ENCODE data around the gene CAMTA1. TPM values are rescaled to one million over a fixed set of nuclear protein-coding genes. Genes with fewer than 3 reads are reported as not detected.

CAMTA1 gene
- total RNA-seq, 1 experiment from 2014 or later, result 118 TPM

GRCh38 chr1:7560601-7561181 is 775.4 kb downstream of the CAMTA1 start:
- H3K9ac ChIP-seq (ENCODE audit: low read length), result peak overlapping the region; percentile 55
- peak overlapping the region; percentile 68 for H3K4me2 ChIP-seq (ENCODE audit: low read depth, low read length, poor library complexity, severe bottlenecking)
- no peaks in the 10 kb centered on the region for H3K36me3 ChIP-seq (ENCODE audit: insufficient read depth, low read length)
- H3K4me3 ChIP-seq (ENCODE audit: low read length), result peak overlapping the region; percentile 49
- H3K4me1 ChIP-seq (ENCODE audit: low read length), result peaks cover 65% of the 10 kb centered on the region
- DNase-seq, result no peak
- no peaks in the 10 kb centered on the region for H3K79me2 ChIP-seq (ENCODE audit: low read length)
- H3K27ac ChIP-seq (ENCODE audit: low read length), result peak overlapping the region; percentile 77
- H3K9me2 ChIP-seq (replicated peaks; ENCODE audit: insufficient read depth, low read length), result no peaks in the 10 kb centered on the region
- H4K20me1 ChIP-seq (ENCODE audit: insufficient read depth, low read depth, low read length), result no peaks in the 10 kb centered on the region; the same call in 1 of the 2 replicates
- H3K9me3 ChIP-seq (ENCODE audit: low read length), result no peaks in the 10 kb centered on the region
- 0 out of 2 replicates have a peak overlapping the region, but pooled peaks have one; percentile 19 for H2AFZ ChIP-seq (ENCODE audit: low read length)
- no peaks in the 10 kb centered on the region for H3K27me3 ChIP-seq (ENCODE audit: low read length)

GRCh38 chr1:7561331-7561921 is 776.2 kb downstream of the CAMTA1 start:
- no peaks in the 10 kb centered on the region for H3K36me3 ChIP-seq (ENCODE audit: insufficient read depth, low read length)

GRCh38 chr1:7561936-7562728 is 776.9 kb downstream of the CAMTA1 start:
- Histone ChIP-seq H3K4me1 (ENCODE audit: low read length) (peaks cover 65% of the 10 kb centered on the region), H3K9me2 (replicated peaks; ENCODE audit: insufficient read depth, low read length) (no peaks in the 10 kb centered on the region), H3K4me2 (ENCODE audit: low read depth, low read length, poor library complexity, severe bottlenecking) (peak overlapping the region; percentile 68), H3K4me3 (ENCODE audit: low read length) (peak overlapping the region; percentile 41), H3K27me3 (ENCODE audit: low read length) (no peaks in the 10 kb centered on the region), H3K9ac (ENCODE audit: low read length) (peak overlapping the region; percentile 22; the same call in 1 of the 2 replicates), H4K20me1 (ENCODE audit: insufficient read depth, low read depth, low read length) (no peaks in the 10 kb centered on the region; the same call in 1 of the 2 replicates), H3K27ac (ENCODE audit: low read length) (peak overlapping the region; percentile 48; the same call in 1 of the 2 replicates), H3K79me2 (ENCODE audit: low read length) (no peaks in the 10 kb centered on the region), H3K9me3 (ENCODE audit: low read length) (no peaks in the 10 kb centered on the region), H2AFZ (ENCODE audit: low read length) (no peak overlapping the region; the same call in 1 of the 2 replicates), H3K36me3 (ENCODE audit: insufficient read depth, low read length) (no peaks in the 10 kb centered on the region)
- peak; percentile 74 for DNase-seq

More at GRCh38 chr1:7561331-7561921, 776.2 kb downstream of the CAMTA1 start:
- Histone ChIP-seq H3K9me2 (replicated peaks; ENCODE audit: insufficient read depth, low read length) (no peaks in the 10 kb centered on the region), H3K79me2 (ENCODE audit: low read length) (no peaks in the 10 kb centered on the region), H3K4me2 (ENCODE audit: low read depth, low read length, poor library complexity, severe bottlenecking) (peak overlapping the region; percentile 68), H3K27ac (ENCODE audit: low read length) (peak overlapping the region; percentile 77), H4K20me1 (ENCODE audit: insufficient read depth, low read depth, low read length) (no peaks in the 10 kb centered on the region; the same call in 1 of the 2 replicates), H3K9ac (ENCODE audit: low read length) (peak overlapping the region; percentile 55), H2AFZ (ENCODE audit: low read length) (no peak overlapping the region; the same call in 1 of the 2 replicates), H3K4me1 (ENCODE audit: low read length) (peaks cover 65% of the 10 kb centered on the region), H3K27me3 (ENCODE audit: low read length) (no peaks in the 10 kb centered on the region), H3K4me3 (ENCODE audit: low read length) (peak overlapping the region; percentile 49), H3K9me3 (ENCODE audit: low read length) (no peaks in the 10 kb centered on the region)
- peak; percentile 89 for DNase-seq

DNA sequence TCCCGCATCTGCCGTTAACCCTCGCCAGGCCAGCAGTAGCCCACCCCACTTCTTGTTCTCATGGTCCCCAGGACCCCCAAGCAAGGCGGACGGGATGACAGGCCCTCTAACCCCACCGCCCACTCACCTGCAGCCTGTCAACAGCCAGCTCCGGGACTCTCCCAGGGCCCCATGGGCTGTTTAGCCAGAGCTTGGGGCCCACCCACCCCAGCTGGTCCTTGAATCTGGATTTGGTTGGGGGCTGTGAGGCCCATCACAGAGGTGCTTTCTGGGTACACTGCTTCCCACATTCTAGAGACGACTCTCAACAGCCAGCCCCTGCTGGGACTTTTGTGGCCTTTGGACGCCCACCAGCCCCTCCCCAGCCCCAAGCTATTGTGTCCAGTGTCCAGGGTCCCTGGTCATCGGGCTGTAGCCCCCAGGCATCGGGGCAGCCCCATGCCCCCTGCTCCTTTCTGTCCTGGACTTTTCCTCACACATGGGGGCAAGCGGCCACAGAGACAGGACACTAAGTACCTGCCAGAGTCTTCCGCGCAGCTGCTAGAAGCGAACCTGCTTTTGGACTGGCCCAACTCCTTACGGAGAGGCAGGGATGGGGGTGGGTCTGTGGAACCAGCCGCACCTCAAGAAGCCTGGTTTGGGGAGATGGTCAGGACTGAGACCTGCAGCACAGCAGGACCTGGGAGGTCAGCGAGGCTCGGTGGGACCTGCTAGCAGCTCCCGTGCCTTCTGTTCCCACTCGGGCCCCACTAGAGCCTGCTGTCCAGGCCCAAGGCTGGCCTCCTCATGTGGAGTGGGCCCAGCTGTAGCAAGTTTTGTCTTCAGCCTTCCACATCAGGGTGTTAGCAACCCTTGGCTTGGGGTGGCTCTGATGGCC is 777.7 kb downstream of the CAMTA1 start:
- DNase-seq, result no peak
- H3K9ac ChIP-seq (ENCODE audit: low read length), result peak overlapping the region; percentile 22; the same call in 1 of the 2 replicates

DNA sequence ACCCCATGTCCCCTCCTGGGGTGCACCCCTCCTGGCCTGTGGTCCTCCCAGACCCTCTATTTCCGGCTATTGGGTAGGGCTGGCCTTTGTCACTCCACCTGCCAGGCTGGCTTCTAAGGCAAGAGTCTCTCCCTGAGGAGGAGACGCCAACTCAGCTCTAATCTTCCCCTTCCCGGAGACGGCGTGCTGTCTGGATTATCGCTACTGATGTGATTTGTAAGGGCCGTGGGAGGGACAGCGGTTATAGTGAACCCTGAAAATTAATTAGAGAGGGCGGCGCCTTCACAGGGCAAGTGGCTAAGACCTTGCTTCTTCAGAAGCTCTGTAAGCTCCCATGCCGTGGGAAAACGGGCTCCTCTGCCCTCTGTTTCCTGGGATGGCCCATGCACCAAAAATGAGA is 778.9 kb downstream of the CAMTA1 start:
- no peak overlapping the region for H3K4me3 ChIP-seq (ENCODE audit: low read length)
- no peaks in the 10 kb centered on the region for H3K9me2 ChIP-seq (replicated peaks; ENCODE audit: insufficient read depth, low read length)
- no peaks in the 10 kb centered on the region for H3K36me3 ChIP-seq (ENCODE audit: insufficient read depth, low read length)
- no peak overlapping the region for H3K9ac ChIP-seq (ENCODE audit: low read length)
- H3K4me2 ChIP-seq (ENCODE audit: low read depth, low read length, poor library complexity, severe bottlenecking), result no peak overlapping the region
- no peaks in the 10 kb centered on the region; the same call in 1 of the 2 replicates for H4K20me1 ChIP-seq (ENCODE audit: insufficient read depth, low read depth, low read length)
- no peak overlapping the region for H3K27ac ChIP-seq (ENCODE audit: low read length)
- H2AFZ ChIP-seq (ENCODE audit: low read length), result no peak overlapping the region
- no peak for DNase-seq
- no peaks in the 10 kb centered on the region; the same call in 1 of the 2 replicates for H3K27me3 ChIP-seq (ENCODE audit: low read length)
- no peaks in the 10 kb centered on the region for H3K9me3 ChIP-seq (ENCODE audit: low read length)
- H3K79me2 ChIP-seq (ENCODE audit: low read length), result no peaks in the 10 kb centered on the region
- peaks cover 55% of the 10 kb centered on the region for H3K4me1 ChIP-seq (ENCODE audit: low read length)

More for the DNA sequence above, 777.7 kb downstream of the CAMTA1 start:
- Histone ChIP-seq H3K4me1 (ENCODE audit: low read length) (peaks cover 65% of the 10 kb centered on the region), H3K27ac (ENCODE audit: low read length) (peak overlapping the region; percentile 37; the same call in 1 of the 2 replicates), H3K4me2 (ENCODE audit: low read depth, low read length, poor library complexity, severe bottlenecking) (peak overlapping the region; percentile 68), H3K36me3 (ENCODE audit: insufficient read depth, low read length) (no peaks in the 10 kb centered on the region), H2AFZ (ENCODE audit: low read length) (no peak overlapping the region), H4K20me1 (ENCODE audit: insufficient read depth, low read depth, low read length) (no peaks in the 10 kb centered on the region; the same call in 1 of the 2 replicates), H3K9me2 (replicated peaks; ENCODE audit: insufficient read depth, low read length) (no peaks in the 10 kb centered on the region), H3K4me3 (ENCODE audit: low read length) (peak overlapping the region; percentile 41; the same call in 1 of the 2 replicates), H3K27me3 (ENCODE audit: low read length) (no peaks in the 10 kb centered on the region), H3K9me3 (ENCODE audit: low read length) (no peaks in the 10 kb centered on the region), H3K79me2 (ENCODE audit: low read length) (no peaks in the 10 kb centered on the region)

- Histone ChIP-seq H3K9me3 (ENCODE audit: low read length) (no peaks in the 10 kb centered on the region), H3K9ac (ENCODE audit: low read length) (no peak overlapping the region), H3K4me1 (ENCODE audit: low read length) (peaks cover 44% of the 10 kb centered on the region), H3K27me3 (ENCODE audit: low read length) (no peaks in the 10 kb centered on the region; the same call in 1 of the 2 replicates), H3K4me3 (ENCODE audit: low read length) (no peak overlapping the region), H3K79me2 (ENCODE audit: low read length) (no peaks in the 10 kb centered on the region), H3K27ac (ENCODE audit: low read length) (no peak overlapping the region), H3K4me2 (ENCODE audit: low read depth, low read length, poor library complexity, severe bottlenecking) (no peak overlapping the region), H4K20me1 (ENCODE audit: insufficient read depth, low read depth, low read length) (no peaks in the 10 kb centered on the region; the same call in 1 of the 2 replicates), H3K9me2 (replicated peaks; ENCODE audit: insufficient read depth, low read length) (no peaks in the 10 kb centered on the region), H3K36me3 (ENCODE audit: insufficient read depth, low read length) (no peaks in the 10 kb centered on the region), H2AFZ (ENCODE audit: low read length) (no peak overlapping the region)
- no peak for DNase-seq
Observed at GRCh38 chr1:7565099-7565750, 780.0 kb downstream of the CAMTA1 start.
